Measurements from ENCODE around the gene DVL1.
"Not testable (repeated sequence)": the region's sequence is repeated elsewhere in the genome, so short reads cannot be mapped to it uniquely, and the experiment has no call there.

DVL1 gene

GRCh38 chr1:1328254-1328653 lies 21.0 kb downstream of the DVL1 start:
- in situ Hi-C loops (cut with MboI; ENCODE audit: low sequenced_read_pairs) = no loop called here

- in situ Hi-C loops (cut with MboI; ENCODE audit: low sequenced_read_pairs) = no loop called here
These were observed 21.9 kb downstream of the DVL1 start for GRCh38 chr1:1327291-1327690.

GRCh38 chr1:1326075-1326605 lies 23.1 kb downstream of the DVL1 start:
- in situ Hi-C loops (cut with MboI; ENCODE audit: low sequenced_read_pairs) = no loop called here

- in situ Hi-C loops (cut with MboI; ENCODE audit: low sequenced_read_pairs) = no loop called here
These were observed 23.7 kb downstream of the DVL1 start for GRCh38 chr1:1325288-1326074.

- in situ Hi-C loops (cut with MboI; ENCODE audit: low sequenced_read_pairs) = no loop called here
These were observed 24.5 kb downstream of the DVL1 start, which contains the start of the genes CPTP and INTS11 for GRCh38 chr1:1324524-1325287. Gene CPTP, plus strand, starts transcription at chr1:1324802. Its CDS starts 2,109 bp downstream, at chr1:1326911. Gene INTS11, minus strand, starts transcription at chr1:1324660. Its CDS starts 52 bp downstream, at chr1:1324608.

- in situ Hi-C loops (cut with MboI; ENCODE audit: low sequenced_read_pairs) = no loop called here
These were observed 25.1 kb downstream of the DVL1 start for GRCh38 chr1:1324084-1324523.

- in situ Hi-C loops (cut with MboI; ENCODE audit: low sequenced_read_pairs) = no loop called here
These were observed 26.3 kb downstream of the DVL1 start for GRCh38 chr1:1322952-1323351.

- in situ Hi-C loops (cut with MboI; ENCODE audit: low sequenced_read_pairs) = no loop called here
These were observed 26.8 kb downstream of the DVL1 start for GRCh38 chr1:1322418-1322817.

- in situ Hi-C loops (cut with MboI; ENCODE audit: low sequenced_read_pairs) = no loop called here
These were observed 27.7 kb downstream of the DVL1 start for GRCh38 chr1:1321477-1321876.

- in situ Hi-C loops (cut with MboI; ENCODE audit: low sequenced_read_pairs) = no loop called here
These were observed 28.4 kb downstream of the DVL1 start for GRCh38 chr1:1320666-1321448.

GRCh38 chr1:1319646-1319941 lies 29.6 kb downstream of the DVL1 start:
- in situ Hi-C loops (cut with MboI; ENCODE audit: low sequenced_read_pairs) = no loop called here

GRCh38 chr1:1318777-1319645 lies 30.2 kb downstream of the DVL1 start:
- in situ Hi-C loops (cut with MboI; ENCODE audit: low sequenced_read_pairs) = no loop called here

- in situ Hi-C loops (cut with MboI; ENCODE audit: low sequenced_read_pairs) = no loop called here
These were observed 31.0 kb downstream of the DVL1 start for GRCh38 chr1:1318131-1318652.

GRCh38 chr1:1317420-1317819 lies 31.8 kb downstream of the DVL1 start:
- in situ Hi-C loops (cut with MboI; ENCODE audit: low sequenced_read_pairs) = no loop called here

GRCh38 chr1:1316199-1316598 lies 33.0 kb downstream of the DVL1 start:
- in situ Hi-C loops (cut with MboI; ENCODE audit: low sequenced_read_pairs) = not testable (repeated sequence)

GRCh38 chr1:1315435-1315954 lies 33.7 kb downstream of the DVL1 start:
- in situ Hi-C loops (cut with MboI; ENCODE audit: low sequenced_read_pairs) = no loop called here

GRCh38 chr1:1314678-1315335 lies 34.4 kb downstream of the DVL1 start:
- in situ Hi-C loops (cut with MboI; ENCODE audit: low sequenced_read_pairs) = no loop called here

GRCh38 chr1:1314237-1314586 lies 35.0 kb downstream of the DVL1 start:
- in situ Hi-C loops (cut with MboI; ENCODE audit: low sequenced_read_pairs) = no loop called here

GRCh38 chr1:1313500-1314236 lies 35.5 kb downstream of the DVL1 start:
- in situ Hi-C loops (cut with MboI; ENCODE audit: low sequenced_read_pairs) = no loop called here
